Erythroblast (primary cell): Measurements from ENCODE around the gene SOX12.

Experiments used
- GATA1 ChIP-seq: IDR thresholded peaks from 2 replicates; pipeline ENCODE4 v1.6.1; 2011; ENCODE audit warnings: low read depth, mild to moderate bottlenecking, control low read depth, low read length, moderate library complexity
- POLR2A ChIP-seq: IDR thresholded peaks from 2 replicates; pipeline ENCODE4 v1.6.1; 2011; ENCODE audit warnings: mild to moderate bottlenecking, low read length

GRCh38 chr20:308427-309038, 16.8 kb upstream of the SOX12 start:
- TF ChIP-seq POLR2A (no peak), GATA1 (no peak)
